Left lung (tissue), 10 donors: ENCODE data around the gene LARGE1. TPM values are rescaled to one million over a fixed set of nuclear protein-coding genes. Genes with fewer than 3 reads are reported as not detected.

Source experiments
- ATAC-seq: fragments of 200-7000 bp; cut with Tn5 transposase; one replicate; pipeline ENCODE4 v1.9.1; 2020; ENCODE audit warnings: moderate library complexity
- DNase-seq, 4 donors: peaks; one replicate each; pipeline ENCODE4 v3.0.0-alpha.2; 2013 to 2020
- H3K27ac ChIP-seq, 2 donors: fragments of 200-600 bp; sonication (generic) in 1 of 2; one replicate each; pipeline versions ENCODE4 v1.5.0 to v1.8.0; 2020 to 2021
- H3K27me3 ChIP-seq, 2 donors: fragments of 200-600 bp; sonication (generic) in 1 of 2; one replicate each; pipeline versions ENCODE4 v1.5.0 to v1.8.0; 2020 to 2021
- H3K36me3 ChIP-seq, 2 donors: fragments of 200-600 bp; sonication (generic) in 1 of 2; one replicate each; pipeline versions ENCODE4 v1.5.0 to v1.8.0; 2020 to 2021
- H3K4me1 ChIP-seq, 2 donors: fragments of 200-600 bp; one replicate each; pipeline ENCODE4 v1.8.0; 2021
- H3K4me3 ChIP-seq, 2 donors: fragments of 200-600 bp; sonication (generic) in 1 of 2; one replicate each; pipeline versions ENCODE4 v1.5.0 to v1.8.0; 2020 to 2021; ENCODE audit warnings: mild to moderate bottlenecking in 1 of 2
- H3K9me3 ChIP-seq, 2 donors: fragments of 200-600 bp; sonication (generic) in 1 of 2; one replicate each; pipeline versions ENCODE4 v1.5.0 to v1.8.0; 2020 to 2021
- intact Hi-C, 2 donors: fragments of 100-400 bp; cut with DNase I; formaldehyde crosslinking; loops; one replicate each; pipeline versions ENCODE4 v1.11.2 to v1.14.2; 2022
- polyA plus RNA-seq, 6 donors: library from polyadenylated mRNA; unstranded; fragments of 120-200 nt; gene quantifications; one replicate each; pipeline ENCODE4 v1.2.1, GENCODE V29; 2013; ENCODE audit not compliant: insufficient read length in 6 of 6
- total RNA-seq, 2 donors: library from RNA; stranded (reverse); fragmentation: NEBNext Ultra II Directional; extraction: Animal tissue kit (Norgen Biotek cat#: 25700); gene quantifications; one replicate each; pipeline ENCODE4 v1.2.1, GENCODE V29; 2021
- TF ChIP-seq, protein P1 (sequence below), 2 donors: fragments of 200-600 bp; sonication (generic) in 1 of 2; IDR thresholded peaks; one replicate each; pipeline versions ENCODE4 v1.5.0 to v1.8.0; 2021; ENCODE audit warnings: antibody characterized with exemption in 2 of 2
- donor health status: DM: no; HTN: yes; CAD: no.
- donor health status: DM: no; HTN: no; CAD: no.

The LARGE1 gene
- total and polyA plus RNA-seq, 8 donors = 22.4 to 36.1 (median 33.2) TPM

DNA sequence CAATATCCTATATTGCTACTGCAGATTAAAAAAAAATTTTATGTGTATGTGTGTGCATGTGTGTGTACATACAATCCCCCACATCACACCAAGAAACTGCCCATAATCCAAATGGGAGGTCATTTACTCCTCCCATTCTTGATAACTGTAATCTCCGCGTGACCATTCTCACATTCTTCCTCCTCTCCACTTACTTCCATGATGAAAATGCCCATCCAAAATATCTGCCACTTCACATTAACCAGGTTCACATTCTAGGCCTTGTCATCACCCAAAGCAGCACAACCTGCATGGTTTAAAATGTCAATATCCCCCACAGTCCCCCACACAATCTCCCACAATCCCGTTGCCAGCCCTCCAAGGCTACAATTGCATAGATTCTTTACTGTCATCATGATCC, 149.6 kb downstream of the LARGE1 start:
- Histone ChIP-seq H3K9me3 (no peaks in the 10 kb centered on the region), H3K4me3 (no peak overlapping the region), H3K27ac (no peak overlapping the region), H3K27me3 (no peaks in the 10 kb centered on the region), H3K36me3 (no peaks in the 10 kb centered on the region), H3K4me1 (no peaks in the 10 kb centered on the region)
- TF ChIP-seq, protein P1, sequence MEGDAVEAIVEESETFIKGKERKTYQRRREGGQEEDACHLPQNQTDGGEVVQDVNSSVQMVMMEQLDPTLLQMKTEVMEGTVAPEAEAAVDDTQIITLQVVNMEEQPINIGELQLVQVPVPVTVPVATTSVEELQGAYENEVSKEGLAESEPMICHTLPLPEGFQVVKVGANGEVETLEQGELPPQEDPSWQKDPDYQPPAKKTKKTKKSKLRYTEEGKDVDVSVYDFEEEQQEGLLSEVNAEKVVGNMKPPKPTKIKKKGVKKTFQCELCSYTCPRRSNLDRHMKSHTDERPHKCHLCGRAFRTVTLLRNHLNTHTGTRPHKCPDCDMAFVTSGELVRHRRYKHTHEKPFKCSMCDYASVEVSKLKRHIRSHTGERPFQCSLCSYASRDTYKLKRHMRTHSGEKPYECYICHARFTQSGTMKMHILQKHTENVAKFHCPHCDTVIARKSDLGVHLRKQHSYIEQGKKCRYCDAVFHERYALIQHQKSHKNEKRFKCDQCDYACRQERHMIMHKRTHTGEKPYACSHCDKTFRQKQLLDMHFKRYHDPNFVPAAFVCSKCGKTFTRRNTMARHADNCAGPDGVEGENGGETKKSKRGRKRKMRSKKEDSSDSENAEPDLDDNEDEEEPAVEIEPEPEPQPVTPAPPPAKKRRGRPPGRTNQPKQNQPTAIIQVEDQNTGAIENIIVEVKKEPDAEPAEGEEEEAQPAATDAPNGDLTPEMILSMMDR (IDR thresholded peaks at IDR 0.05) = no peak
- intact Hi-C loops = no loop called here
- DNase-seq (no peak), ATAC-seq (no peak)

DNA sequence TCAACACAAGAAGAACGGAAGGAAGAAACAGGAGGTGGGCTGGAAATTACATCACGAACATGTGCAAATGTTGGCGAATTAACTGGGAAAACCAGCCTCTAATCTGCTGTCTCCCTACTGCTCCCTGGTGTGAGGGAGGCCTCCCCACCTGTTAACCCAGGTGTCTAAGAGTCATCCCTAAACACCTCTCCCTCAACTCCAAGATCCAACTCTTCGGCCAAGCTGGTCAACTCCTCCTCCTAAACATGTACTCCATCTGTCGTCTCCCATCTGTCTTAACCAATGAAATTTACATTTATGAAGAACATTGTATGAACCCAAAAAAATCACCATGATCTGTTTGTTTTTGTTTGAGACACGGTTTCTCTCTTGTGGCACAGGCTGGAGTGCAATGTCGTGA, 154.2 kb downstream of the LARGE1 start:
- Histone ChIP-seq H3K4me1 (no peaks in the 10 kb centered on the region), H3K27ac (no peak overlapping the region), H3K36me3 (no peaks in the 10 kb centered on the region), H3K27me3 (no peaks in the 10 kb centered on the region), H3K4me3 (no peak overlapping the region), H3K9me3 (peaks cover 0 to 7% of the 10 kb centered on the region in 2 donors)
- ATAC-seq (no peak), DNase-seq (no peak)
- TF ChIP-seq, protein P1 (IDR thresholded peaks at IDR 0.05) = no peak
- intact Hi-C loops = no loop called here

DNA sequence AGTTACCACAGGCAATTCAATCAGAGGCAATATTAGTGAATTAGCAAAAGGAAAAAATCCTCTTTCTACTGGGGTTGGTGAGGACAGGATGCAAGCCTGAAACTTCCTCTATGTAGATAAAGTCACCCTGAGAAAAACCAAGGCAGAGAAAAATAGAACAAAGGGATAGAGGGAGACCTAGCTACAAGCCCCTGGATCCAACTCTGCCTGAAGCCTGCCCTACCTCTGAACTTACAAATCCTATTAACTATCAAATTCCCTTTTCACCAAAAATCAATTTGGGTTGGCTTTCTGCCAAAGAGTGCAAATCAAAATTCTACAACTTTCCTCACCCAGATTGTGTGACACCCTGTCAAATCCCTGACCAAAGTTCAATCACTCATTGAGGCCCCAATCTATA, 161.3 kb downstream of the LARGE1 start:
- H3K27me3 ChIP-seq = no peaks in the 10 kb centered on the region
- ATAC-seq = no peak
- TF ChIP-seq, protein P1 (IDR thresholded peaks at IDR 0.05) = no peak
- no peak overlapping the region for H3K4me3 ChIP-seq
- no peak overlapping the region for H3K27ac ChIP-seq
- no peak for DNase-seq
- H3K4me1 ChIP-seq = no peaks in the 10 kb centered on the region
- no peaks in the 10 kb centered on the region for H3K36me3 ChIP-seq
- peaks cover 0 to 10% of the 10 kb centered on the region in 2 donors for H3K9me3 ChIP-seq
- intact Hi-C loops = no loop called here

DNA sequence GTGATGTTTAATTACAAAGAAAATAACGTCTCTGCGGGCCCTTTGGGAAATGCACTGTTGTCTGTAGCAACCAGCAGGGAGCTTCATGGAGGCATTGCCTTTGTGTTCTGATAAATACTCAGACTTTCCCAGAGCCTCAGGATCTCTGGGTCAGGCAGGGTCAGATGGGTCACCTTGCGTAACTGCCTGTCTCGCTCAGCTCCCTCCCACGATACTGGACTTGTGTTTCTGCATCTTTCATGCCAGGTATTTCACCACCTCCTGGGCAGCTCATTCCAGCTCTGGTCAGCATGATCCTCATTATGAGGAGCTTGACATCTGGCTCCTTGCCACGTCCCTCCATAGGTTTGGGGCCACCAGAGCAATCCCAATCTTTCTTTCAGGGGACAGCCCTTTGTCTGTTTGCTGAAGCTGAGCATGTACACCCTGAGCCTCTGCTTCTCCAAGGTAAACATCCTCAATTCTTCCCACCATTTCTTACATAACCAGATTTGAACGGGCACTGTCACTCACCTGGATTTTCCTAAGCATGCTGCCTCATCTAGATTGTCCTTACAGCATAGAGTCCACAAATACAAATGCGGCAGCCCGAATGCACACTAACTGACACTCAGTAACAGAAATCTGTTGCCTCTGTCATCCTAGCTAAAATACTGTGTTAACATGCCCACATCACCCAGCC, 162.3 kb downstream of the LARGE1 start:
- TF ChIP-seq, protein P1 (IDR thresholded peaks at IDR 0.05) = no peak
- Histone ChIP-seq H3K9me3 (peaks cover 0 to 14% of the 10 kb centered on the region in 2 donors), H3K27me3 (no peaks in the 10 kb centered on the region), H3K4me3 (no peak overlapping the region), H3K4me1 (no peaks in the 10 kb centered on the region), H3K27ac (no peak overlapping the region), H3K36me3 (no peaks in the 10 kb centered on the region)
- ATAC-seq = no peak
- no peak for DNase-seq
- intact Hi-C loops = no loop called here

DNA sequence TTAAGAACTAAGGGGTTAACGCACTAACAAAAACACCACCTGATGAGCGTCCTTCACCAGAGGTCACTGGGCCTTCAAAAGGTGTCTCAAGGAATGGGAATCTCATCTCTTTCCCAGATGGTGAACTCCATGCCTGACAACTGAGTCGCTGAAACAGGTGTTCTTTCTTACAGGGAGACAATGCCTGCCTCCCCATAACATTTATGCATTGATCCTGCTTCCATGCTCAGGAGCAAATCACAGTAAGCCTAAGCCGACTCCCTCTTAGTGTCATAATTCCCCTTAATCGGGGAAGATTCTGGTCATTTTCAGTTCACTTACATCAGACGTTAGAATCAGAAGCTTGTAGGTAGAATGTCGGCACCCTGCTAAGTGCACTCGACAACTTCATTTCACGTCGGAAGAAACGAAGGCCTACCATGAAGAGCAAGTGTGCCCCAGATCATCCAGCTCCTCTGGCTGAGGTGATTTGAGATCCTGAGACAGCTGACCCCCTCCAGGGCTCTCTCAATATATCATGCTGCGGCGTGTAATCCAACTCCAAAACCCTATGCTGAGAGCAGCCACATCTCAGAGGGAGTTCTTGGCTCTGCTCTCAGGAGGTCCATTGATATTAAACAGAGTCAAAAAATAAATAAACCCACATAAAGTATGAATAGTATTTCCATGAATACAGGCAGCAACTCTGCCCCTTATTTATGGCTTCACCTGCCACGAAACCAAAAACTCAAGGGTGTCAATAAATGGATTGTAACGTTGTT, 163.1 kb downstream of the LARGE1 start:
- TF ChIP-seq, protein P1 (IDR thresholded peaks at IDR 0.05) = no peak
- H3K36me3 ChIP-seq = no peaks in the 10 kb centered on the region
- H3K4me3 ChIP-seq = no peak overlapping the region
- intact Hi-C loops = no loop called here
- no peaks in the 10 kb centered on the region for H3K4me1 ChIP-seq
- no peak overlapping the region for H3K27ac ChIP-seq
- no peaks in the 10 kb centered on the region for H3K27me3 ChIP-seq
- ATAC-seq (no peak), DNase-seq (no peak)
- peaks cover 0 to 10% of the 10 kb centered on the region in 2 donors for H3K9me3 ChIP-seq
